NCI-H748 (cell line): ENCODE measurements around the gene TMEM129.
"Not testable (repeated sequence)": the region's sequence is repeated elsewhere in the genome, so short reads cannot be mapped to it uniquely, and the experiment has no call there.

Experiments used
- DNase-seq: peaks from one replicate; lab custom pipeline; 2025; ENCODE audit not compliant: unreplicated experiment; lab: John Stamatoyannopoulos, UW

Gene TMEM129

DNA sequence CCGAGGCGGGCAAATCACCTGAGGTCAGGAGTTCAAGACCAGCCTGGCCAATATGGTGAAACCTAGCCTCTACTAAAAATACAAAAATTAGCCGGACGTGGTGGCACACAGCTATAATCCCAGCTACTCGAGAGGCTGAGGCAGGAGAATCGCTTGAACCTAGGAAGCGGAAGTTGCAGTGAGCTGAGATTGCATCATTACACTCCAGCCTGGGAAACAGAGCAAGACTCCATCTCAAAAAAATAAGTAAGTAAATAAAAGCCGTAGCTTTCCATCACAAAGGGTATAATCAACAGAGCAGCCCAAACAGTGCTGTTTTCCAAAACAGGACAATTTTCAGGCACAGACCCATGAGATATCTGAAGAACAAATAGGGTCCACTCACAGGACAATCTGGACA is 19.5 kb downstream of the TMEM129 start:
- DNase-seq: not testable (repeated sequence)

DNA sequence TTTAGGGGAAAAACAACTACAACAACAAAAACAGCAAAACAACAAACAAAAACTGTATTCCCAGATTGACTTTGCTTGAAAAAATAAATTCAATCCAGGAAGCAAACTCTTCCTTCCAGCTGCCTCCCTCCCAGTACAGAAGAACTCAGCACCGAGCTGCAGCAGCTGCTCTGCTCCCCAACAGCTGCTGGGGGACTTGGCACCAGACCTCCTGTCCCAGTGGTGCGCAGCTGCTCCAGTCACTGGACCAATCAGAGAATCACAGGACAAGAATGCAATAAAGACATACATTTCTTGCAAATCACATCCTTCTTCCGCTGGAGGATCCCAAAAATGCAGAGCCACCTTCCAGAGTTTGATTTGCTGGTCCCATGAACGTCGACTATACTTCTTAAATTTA is 25.2 kb downstream of the TMEM129 start:
- DNase-seq: no peak

DNA sequence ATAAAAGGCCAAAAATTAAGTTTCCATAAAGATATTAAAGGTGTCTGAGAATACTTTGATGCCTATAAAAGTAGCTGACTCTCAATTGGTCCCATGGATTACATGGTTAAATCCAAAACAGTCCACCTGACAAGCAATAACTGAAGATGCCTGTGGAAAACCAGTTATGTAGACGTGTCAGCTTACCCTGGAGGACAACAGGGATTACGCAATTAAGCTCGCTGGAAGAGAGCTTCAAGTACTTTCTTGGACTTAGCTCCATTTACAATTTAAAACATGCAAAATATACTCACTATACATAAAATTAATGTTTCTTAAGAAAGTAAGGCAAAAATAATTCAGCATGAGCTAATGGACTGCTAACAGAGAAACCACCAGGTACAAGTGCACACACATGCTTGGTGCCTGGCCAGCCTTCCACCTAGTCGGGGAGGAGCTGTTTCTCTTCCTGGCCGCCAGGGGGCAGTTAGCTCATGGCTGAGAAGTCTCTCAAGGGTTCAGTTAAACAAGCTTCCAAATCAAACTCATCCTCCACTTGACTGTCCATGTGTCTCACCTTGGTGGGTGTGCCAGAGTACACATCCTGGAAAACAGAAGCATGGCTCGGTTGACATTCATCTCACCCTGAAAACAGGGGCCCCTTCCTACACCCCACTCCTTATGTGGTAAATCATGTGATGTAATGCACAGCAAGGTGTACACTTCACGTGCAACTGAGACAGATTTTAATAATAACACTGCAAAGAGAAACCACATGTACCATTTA is 27.8 kb downstream of the TMEM129 start:
- peak; percentile 48 for DNase-seq

DNA sequence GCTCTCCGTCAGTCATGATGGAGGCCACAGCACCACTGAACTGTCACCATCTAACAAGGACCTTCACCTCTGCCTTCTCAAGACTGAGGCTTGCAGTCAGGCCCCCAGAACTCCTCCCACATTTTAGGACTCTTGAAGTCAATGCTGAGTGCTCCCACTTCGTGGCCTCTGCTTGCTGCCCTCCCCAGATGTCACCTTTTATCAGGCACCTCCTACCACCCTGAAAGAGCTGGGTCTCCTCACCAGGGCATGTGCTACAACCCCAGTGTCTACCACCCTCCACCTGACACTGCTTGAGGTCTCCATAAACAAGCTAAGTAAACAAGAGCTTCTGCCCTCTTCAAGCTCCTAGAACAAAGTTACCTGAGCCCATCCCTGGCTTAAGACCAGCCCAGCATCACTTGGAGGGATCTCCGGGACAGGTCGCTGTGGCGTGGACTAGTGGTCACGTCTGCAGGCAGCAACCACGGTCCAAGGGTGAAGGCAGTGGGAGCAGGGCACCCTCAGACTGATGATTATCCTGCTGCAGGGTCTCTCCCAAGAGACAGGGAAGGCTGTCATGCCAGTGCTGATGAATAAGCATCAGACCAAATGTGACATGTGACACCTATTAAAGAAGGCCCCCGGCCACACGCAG is 29.3 kb downstream of the TMEM129 start:
- DNase-seq: no peak

DNA sequence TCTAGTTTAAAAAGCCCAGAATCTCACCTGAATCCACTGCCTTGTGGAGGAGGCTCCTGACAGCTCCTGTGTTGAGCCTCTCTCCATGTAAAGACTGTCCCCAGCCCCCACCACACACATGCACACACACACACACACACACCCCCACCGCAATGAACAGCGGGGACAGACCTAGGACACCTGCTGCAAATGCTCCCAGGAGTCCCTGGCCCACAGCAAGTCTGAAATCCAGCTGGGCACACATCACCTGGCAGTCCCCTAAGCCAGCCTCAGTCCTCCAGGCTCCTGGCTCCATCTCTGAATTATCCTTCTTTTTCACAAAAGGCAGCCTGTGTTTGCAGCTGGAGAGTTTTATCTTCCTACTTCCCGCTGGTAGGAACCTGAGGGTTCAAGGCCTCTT is 30.4 kb downstream of the TMEM129 start:
- DNase-seq: no peak

DNA sequence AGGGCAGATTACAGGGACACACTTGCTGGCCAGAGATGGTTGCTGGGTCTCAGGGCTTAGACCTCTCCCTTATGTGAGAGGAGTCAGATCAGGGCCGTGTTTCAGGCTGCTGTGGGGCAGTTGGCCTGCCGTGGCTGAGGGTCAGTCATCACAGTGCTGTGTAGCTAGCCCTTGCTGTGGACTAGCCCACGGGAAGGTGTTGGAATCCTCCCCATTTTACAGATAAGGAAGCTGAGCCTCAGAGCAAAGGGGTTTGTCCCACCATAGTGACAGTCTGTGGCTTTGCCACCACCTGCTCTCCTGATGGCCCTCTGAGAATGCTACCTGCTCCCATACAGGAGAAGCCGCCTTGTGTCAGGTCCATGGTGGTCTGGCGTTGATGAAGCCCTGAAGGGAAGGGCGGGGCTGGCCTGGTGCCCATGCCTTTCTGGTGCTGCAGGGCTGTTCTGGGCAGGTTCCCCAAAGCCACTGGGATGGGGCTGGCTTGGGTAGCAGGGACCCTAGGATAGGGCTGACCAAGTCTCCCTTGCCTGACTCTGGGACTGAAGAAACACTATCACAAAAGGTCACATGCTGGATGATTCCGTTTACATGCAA is 34.6 kb downstream of the TMEM129 start:
- DNase-seq: no peak

DNA sequence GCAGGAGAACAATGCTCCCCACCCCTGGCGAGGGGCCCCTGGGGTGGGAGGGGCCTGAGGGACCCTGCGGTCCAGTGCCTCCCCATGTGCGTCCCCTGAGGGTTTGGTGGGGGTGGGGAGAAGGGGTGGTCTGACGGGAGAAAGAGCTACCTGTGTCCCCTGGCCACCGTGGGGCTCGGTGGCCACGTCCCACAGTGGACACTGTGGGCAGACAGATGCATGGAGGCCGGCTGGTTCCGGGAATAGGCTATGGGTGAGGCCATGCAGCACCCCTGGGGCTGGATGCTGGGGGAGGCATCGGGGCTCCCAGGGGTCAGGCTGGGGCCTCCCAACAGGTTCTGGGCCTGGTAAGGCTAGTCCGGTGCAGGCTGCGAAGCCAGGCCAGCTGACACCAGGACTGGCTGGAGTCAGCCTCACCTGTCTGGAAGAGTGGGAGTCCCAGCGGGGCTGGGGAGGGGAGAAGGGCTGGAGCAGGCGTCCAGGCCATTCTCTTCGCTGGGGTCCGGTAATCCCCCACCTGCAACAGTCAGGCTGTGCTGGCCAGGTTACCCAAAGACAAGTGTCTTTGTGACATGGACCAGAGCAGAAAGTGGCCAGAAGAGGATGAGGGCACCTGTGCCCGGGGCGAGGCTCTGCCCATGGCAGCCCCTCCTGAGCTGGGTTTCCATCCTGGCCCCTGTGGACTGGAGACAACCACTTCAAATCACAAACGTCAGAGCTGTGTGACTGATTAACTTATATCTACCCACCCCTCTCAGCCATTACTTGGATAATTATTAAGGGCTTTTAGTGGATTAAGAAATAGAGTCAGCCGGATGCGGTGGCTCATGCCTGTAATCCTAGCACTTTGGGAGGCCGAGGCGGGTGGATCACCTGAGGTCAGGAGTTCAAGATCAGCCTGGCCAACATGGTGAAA is 35.6 kb downstream of the TMEM129 start:
- no peak for DNase-seq

DNA sequence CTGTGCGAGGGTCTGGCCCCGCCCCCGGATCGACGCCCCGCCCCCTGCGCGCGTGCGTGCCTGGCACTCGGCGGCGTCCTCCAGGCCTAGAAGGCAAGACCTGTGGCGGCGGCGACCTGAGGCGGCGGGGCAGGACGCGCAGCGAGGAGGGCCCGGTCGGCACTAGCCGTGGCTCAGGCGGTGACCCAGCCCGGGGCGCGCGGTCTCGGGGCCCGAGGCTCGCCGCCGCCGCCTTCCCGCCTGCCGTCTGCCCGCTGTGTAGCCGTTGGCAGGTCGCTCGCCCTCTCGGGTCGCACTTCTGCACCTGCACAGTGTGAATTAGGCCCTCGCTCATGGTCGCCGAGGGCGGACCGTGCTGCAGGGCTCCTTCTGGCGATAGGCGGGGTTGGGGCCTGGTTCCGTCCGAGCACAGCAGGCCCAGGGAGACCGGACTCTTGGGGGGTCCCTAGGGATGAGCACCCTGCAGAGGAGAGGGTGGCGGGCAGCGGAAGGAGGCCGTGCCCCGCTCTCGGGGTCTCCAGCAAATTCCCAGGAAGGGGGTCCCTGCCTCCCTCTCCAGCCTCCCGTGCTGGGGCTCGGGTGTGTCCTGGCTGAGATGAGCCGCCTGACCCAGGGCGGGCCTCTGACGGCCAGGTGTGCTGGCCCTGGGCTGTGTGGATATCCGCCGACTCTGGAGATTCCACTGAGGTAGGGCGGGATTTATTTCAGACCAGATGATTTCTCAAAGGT is 36.5 kb downstream of the TMEM129 start:
- DNase-seq: no peak

DNA sequence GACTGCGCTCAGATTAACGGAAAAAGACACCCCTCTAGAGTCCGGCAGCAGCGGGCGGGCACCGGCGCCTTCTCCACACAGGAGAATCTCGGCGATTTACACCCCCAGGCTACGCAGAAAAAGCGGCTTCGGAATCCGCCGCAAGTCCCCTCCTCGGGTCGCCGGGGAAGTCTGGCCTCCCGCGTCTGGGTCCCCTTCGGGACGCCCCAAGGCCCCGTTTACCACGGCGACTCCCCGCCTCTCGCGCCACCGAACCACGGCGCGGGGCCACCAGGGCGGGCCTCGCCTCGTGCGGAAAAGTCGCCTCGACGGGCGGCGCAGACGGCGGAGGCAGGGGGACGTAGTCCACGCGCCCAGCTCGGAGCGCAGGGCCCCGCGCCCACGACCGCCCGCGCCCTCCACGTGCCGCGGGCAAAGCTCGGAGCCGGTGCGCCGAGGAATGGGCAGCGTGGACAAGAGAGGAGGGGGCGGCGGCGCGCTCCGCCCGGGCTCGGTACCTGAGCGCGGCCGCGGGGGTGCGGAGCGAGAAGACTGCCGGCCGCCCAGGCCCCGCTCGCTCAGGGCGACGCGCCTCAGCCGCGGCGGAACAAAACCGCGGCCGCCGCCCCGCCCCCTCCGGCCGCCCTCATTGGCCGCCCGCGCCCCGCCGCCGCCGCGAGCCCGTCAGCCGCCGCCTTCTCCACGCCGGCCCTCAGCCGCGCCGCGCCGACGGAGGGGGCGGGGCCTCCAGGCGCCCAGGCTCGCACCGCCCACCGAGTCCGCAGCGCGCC is 37.2 kb downstream of the TMEM129 start, which contains the start of gene FAM53A:
FAM53A (minus strand) TSS at position 578 of the 770 bp plus-strand sequence. CDS start 15,572 bp downstream, outside the sequence.
- DNase-seq: peak; percentile 61

DNA sequence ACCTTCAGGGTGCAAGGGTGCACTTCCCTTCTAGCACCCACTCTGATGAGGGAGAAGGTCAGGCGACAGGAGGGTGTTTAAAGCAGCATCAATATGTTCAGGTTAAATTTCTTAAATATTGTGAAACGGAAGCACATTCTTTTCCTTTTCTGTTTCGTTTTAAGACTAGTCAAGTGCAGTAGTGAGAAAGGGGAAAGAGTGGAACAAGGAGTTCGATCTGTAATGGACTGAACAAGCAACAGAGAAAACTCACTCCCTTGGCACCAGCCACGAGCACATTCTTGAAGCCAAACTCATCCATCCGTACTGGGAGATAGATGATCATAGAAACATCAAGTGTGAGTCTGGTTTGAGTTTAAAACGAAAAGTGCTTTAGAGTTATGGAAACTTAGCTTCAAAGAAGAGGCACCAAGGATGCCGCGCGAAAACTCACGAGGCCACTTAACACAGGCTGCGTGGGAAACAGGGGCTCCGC is 37.8 kb downstream of the TMEM129 start:
- no peak for DNase-seq

DNA sequence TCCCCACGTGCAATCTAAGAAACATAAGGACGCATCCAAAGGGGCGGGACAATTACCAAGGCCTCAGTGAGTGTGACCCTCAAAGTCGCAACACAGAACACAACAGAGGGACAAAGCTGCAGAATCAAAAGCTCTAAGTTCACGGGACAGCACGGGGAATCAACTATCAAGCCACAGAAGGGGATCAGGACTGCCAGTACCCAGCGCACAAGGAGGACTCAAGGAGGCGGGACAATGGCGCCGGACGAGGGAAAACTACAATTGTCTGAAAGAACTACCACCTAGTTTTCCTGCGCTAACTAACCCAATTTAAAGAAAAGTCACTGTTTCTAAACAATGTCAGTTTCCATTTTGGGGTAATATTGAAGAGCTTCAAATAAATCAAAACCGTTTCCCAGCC is 38.3 kb downstream of the TMEM129 start:
- no peak for DNase-seq

DNA sequence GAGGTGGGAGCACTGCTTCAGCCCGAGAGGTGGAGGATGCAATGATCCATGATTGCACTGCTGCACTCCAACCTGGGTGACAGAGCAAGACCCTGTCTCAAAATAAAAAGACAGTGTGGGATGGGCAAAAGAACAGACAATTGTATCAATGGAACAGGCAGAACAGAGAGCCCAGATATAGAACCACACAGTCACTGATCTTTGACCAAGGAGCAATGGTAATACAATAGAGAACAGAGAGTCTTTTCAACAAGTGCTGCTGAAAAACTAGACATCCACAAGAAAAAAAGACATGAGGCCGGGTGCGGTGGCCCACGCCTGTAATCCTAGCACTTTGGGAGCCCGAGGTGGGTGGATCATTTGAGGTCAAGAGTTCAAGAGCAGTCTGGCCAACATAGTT is 42.9 kb downstream of the TMEM129 start:
- no peak for DNase-seq

DNA sequence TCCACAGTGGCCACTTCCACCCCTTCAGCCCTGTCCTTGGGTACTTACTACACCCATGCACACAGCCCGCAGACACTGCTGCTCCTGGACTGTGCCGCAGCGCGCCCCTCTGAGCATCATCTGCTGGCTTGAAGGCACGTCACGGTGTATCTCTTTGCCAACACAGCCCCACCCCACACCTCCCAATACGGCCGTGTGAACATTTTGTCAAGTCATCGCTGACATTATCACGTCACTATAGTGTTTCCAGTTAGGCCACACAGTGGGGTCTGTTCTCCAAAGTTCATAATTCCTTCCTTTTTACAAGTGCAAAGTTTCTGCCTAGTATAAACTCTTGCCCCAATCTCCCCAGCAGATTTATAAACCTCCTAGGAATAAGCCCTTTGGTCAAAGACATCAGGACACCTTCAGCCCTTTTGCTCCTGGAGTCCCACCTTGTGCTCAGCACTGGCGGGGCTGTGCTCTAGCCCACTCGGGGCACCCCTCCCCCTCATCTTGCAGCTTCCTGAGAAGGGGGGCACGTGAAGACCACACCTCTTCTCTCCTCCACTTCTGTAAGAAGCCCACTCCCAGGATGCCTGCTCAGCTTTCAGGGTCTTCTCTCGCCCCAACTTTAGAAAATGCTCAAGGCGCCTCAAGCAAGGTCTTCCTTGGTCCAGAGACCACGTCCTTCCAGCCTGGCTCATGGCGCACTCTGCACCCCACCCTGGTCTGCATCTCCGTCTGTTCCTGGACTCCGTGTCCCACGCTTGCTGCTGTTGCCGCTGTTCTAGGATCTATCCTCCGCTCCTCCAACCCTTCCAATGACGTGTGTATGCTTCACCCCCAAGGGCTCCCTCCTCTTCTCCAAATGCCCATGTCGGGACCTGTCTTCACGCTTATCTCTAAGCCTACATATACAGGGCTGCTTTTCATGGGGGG is 44.3 kb downstream of the TMEM129 start:
- DNase-seq: no peak

DNA sequence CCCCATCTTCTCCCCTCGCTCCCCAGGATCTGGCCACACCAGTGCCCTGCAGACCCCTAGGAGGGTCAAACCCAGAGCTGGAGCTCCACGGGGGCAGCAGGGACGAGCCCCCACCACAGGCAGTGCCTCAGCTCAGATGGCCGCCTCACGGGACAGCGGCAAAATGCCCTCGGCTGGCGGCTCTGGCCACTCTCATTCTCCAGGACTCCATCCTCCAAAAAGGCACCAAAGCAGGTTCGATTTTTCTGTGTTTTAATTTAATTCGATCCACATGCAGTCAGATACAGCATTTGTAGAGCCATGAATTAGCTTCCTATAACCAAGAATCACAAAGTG is 45.4 kb downstream of the TMEM129 start:
- no peak for DNase-seq

DNA sequence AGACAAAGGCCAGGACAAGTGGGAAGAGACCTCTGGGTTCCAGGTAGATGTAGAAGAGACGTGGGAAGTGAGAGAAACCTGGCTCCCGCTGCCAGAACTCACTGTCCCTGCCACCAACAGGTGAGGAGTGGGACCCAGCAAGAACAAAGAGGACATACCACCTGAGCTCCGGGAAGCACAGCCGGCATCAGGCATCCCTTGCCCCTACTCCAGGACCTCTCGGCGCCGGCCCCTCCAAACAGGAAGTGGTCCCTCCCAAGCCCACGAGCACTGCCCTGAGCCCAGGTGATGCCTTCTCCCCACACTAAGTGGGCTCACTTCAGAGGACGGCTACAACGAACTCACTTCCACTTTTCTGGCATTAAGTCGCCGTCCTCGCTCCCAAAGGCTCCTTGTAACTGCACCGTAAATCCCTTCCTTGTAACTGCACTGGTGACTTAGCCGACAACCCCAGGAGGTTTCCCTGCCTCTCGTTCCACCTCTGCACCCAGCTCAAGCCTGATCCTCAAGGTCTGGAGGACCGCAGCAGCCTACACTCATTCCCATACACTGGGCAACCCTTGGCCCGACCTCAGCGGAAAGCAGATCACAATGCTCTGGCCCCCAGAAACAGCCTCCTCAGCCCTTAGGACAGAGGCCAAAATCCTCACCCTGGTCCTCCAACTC is 45.9 kb downstream of the TMEM129 start:
- DNase-seq: no peak

DNA sequence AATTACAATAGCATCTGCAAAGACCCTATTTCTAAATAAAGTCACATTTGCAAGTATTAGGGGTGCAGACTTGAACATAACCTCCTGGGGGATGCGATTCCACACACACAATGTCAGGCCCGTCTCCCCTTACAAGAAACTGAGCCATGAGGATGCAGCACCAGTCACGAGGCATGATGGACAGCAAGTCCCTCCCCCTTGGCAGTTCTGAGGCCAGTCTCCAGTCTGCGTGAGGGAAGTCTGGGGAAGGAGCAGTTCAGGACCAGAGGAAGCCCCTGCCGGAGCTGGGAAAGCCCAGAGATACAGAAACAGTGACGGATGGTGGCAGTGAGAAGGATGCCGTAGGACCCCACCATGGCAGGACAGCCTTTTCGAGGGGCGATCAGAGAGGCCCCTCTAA is 46.4 kb downstream of the TMEM129 start:
- no peak for DNase-seq

DNA sequence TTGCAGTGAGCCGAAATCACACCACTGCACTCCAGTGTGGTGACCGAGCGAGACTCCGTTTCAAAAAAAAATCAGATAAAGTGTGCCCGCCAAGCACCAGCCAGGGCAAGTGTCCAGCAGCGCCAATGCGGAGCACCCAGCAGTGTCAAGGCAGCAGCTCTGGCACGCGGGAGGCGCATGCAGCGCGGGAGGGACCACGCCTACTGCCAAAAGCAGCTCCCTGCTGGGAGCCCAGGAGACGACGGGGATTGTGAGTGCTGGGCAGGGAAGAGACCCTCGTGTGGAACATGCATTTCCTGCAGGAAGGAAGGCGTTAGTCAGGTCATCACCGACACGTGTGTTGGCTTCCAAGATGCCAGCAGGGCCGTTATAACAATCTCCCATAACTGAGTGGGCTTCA is 47.5 kb downstream of the TMEM129 start:
- DNase-seq: no peak

DNA sequence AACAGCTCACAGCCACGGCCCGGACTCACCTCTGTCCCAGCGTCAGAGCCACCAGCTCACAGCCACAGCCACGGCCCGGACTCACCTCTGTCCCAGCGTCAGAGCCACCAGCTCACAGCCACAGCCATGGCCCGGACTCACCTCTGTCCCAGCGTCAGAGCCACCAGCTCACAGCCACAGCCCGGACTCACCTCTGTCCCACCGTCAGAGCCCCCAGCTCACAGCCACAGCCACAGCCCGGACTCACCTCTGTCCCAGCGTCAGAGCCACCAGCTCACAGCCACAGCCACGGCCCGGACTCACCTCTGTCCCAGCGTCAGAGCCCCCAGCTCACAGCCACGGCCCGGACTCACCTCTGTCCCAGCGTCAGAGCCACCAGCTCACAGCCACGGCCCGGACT is 50.1 kb downstream of the TMEM129 start:
- DNase-seq: not testable (repeated sequence)
